ENCODE measurements around the gene GADL1. TPM values are rescaled to one million over a fixed set of nuclear protein-coding genes. Genes with fewer than 3 reads are reported as not detected.

The GADL1 gene
- total RNA-seq, 1 experiment from 2014 or later, result not detected

DNA sequence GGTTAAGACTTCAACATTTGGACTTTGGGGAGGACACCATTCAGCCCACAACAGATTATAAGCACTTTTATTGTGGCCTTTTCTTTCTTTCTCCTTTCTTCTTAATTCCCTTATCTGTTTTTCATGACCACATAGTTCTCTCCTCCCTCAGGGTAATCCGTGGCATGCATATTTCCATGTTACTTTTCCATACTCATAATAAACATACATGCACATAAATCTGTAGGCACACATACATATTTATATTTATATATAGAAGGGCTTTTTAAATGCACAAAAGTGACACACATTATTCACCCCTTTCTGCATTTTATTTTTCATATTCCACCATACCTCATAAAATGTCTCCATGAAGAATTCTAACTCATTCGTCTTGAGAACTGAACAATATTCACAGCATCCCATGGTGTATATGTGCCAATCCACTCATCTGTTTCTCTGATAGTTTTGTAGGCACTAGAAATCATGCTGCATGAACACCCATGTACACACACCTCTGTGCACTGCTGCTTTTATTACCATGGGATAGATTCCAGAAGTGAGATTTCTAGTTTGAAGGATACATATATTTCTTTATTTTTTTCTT, 38.1 kb upstream of the GADL1 start (continued):
- no peak for TF ChIP-seq YY1 (IDR thresholded peaks at IDR 0.05; ENCODE audit: extremely low read depth, insufficient replicate concordance, low read depth, low read length)
- TF ChIP-seq SRF (IDR thresholded peaks at IDR 0.05; ENCODE audit: low read depth), result no peak
- TF ChIP-seq CEBPB (IDR thresholded peaks at IDR 0.05; ENCODE audit: low read depth), result no peak
- no peak for TF ChIP-seq EZH2 (IDR thresholded peaks at IDR 0.05)
- TF ChIP-seq SIN3A (IDR thresholded peaks at IDR 0.05; ENCODE audit: low read depth), result no peak
- no peak for TF ChIP-seq CBX3 (IDR thresholded peaks at IDR 0.05; ENCODE audit: low read depth)
- TF ChIP-seq SP1 (IDR thresholded peaks at IDR 0.05; ENCODE audit: low read depth), result no peak
- no peak for TF ChIP-seq POLR2AphosphoS5 (IDR thresholded peaks at IDR 0.05; ENCODE audit: low read depth, low read length)
- TF ChIP-seq ZNF274 (IDR thresholded peaks at IDR 0.05; ENCODE audit: low read depth, low read length), result no peak
- TF ChIP-seq ZFX (IDR thresholded peaks at IDR 0.05), result no peak

DNA sequence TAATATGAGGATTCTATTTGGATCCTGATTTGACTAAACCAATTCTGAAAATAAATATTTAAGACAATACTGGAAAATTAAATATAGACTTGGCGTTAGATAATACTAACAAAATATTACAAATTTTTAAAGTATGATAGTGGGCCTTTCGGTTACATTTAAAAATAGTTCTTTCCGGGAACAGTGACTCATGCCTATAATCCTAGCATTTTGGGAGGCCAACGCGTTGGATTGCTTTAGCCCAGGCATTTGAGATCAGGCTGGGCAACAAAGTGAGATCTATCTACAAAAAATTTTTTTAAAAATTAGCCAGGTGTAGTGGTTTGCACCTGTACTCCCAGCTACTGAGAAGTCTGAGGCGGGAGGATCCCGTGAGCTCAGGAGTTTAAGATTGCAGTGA, 30.3 kb upstream of the GADL1 start:
- Histone ChIP-seq H3K27me3 (ENCODE audit: insufficient read depth, low read length) (no peaks in the 10 kb centered on the region), H3K4me2 (ENCODE audit: low read length) (no peak overlapping the region), H3K27ac (ENCODE audit: low read depth, low read length) (no peak overlapping the region), H3K4me1 (ENCODE audit: control insufficient read depth in 1 of 2, insufficient read depth in 2 of 2, low read length in 2 of 2) (no peaks in the 10 kb centered on the region), H3K9ac (ENCODE audit: low read length) (no peak overlapping the region), H4K20me1 (ENCODE audit: insufficient read depth) (no peaks in the 10 kb centered on the region), H3K4me3 (replicated peaks in 1 of 2; ENCODE audit: low read depth in 1 of 2, low read length in 2 of 2) (no peak overlapping the region), H2AFZ (ENCODE audit: low read depth, low read length, poor library complexity, severe bottlenecking) (no peak overlapping the region), H3K36me3 (ENCODE audit: control insufficient read depth in 1 of 2, insufficient read depth in 2 of 2, low read length in 2 of 2) (no peaks in the 10 kb centered on the region), H3K79me2 (ENCODE audit: insufficient read depth, low read length) (no peaks in the 10 kb centered on the region), H3K9me3 (ENCODE audit: control insufficient read depth in 1 of 2, insufficient read depth in 1 of 2, low read depth in 1 of 2, low read length in 2 of 2) (no peaks in the 10 kb centered on the region), H3K9me2 (ENCODE audit: insufficient read depth) (no peaks in the 10 kb centered on the region)
- RAD21 ChIA-PET (ENCODE audit: low non-redundant PET in 1 of 2, low total read pairs in 2 of 2, uncharacterized antibody in 2 of 2, unreplicated experiment in 2 of 2), result no interaction called here
- intact Hi-C loops (cut with micrococcal nuclease), result loop anchor here (5.0 to 10.0 kb wide), 3 partner anchors 523 to 1410 kb away; no protein-coding TSS in a partner anchor
- ATAC-seq, result no peak
- BruUV-seq (replicated peaks), result no TSS peak
- no peak for DNase-seq (ENCODE audit: low read depth, low spot score)
- CTCF ChIA-PET, result no interaction called here
- POLR2A ChIA-PET, result no interaction called here
- TF ChIP-seq ZBTB33 (IDR thresholded peaks at IDR 0.05; ENCODE audit: extremely low read depth, insufficient replicate concordance, low read length), result no peak
